Peyer's patch (tissue), 4 donors: ENCODE measurements around the gene TMTC4. TPM values are rescaled to one million over a fixed set of nuclear protein-coding genes. Genes with fewer than 3 reads are reported as not detected.

Experiments used
- DNase-seq, 3 donors: peaks; one replicate each; pipeline ENCODE4 v3.0.0-alpha.2; 2017 to 2019
- H3K27ac ChIP-seq, 4 donors: fragments of 200-600 bp; sonication (generic); one replicate each; pipeline ENCODE4 v1.5.1; 2016 to 2019
- H3K27me3 ChIP-seq, 2 donors: fragments of 200-600 bp; sonication (generic); one replicate each; pipeline ENCODE4 v1.5.1; 2019
- H3K36me3 ChIP-seq, 3 donors: fragments of 200-600 bp; sonication (generic); one replicate each; pipeline ENCODE4 v1.5.1; 2016 to 2019
- H3K4me1 ChIP-seq, 4 donors: fragments of 200-600 bp; sonication (generic); one replicate each; pipeline ENCODE4 v1.5.1; 2016 to 2019
- H3K4me3 ChIP-seq, 4 donors: fragments of 200-600 bp; sonication (generic); 1 replicate in 3 of 4; 2 replicates in 1 of 4; pipeline ENCODE4 v1.5.1; 2016 to 2019; ENCODE audit warnings: mild to moderate bottlenecking in 1 of 4
- H3K9me3 ChIP-seq, 4 donors: fragments of 200-600 bp; sonication (generic); one replicate each; pipeline ENCODE4 v1.5.1; 2016 to 2019; ENCODE audit warnings: mild to moderate bottlenecking in 1 of 4
- POLR2A ChIP-seq, 2 donors: fragments of 450-650 bp; IDR thresholded peaks; one replicate each; pipeline ENCODE4 v1.5.1; 2017; ENCODE audit warnings: antibody characterized with exemption in 2 of 2, mild to moderate bottlenecking in 2 of 2, moderate library complexity in 2 of 2
- total RNA-seq, 4 donors: library from RNA; depleted of rRNA; stranded (reverse); fragments of >200 nt; gene quantifications; one replicate each; pipeline ENCODE4 v1.1.0, GENCODE V29; 2016
- TF ChIP-seq, protein P1 (sequence below), 6 experiments: fragments of 450-650 bp in 4 of 6; fragments of 200-600 bp in 2 of 6; sonication (generic) in 1 of 6; IDR thresholded peaks; one replicate each; pipeline ENCODE4 v1.5.1; 2017 to 2019; ENCODE audit warnings: antibody characterized with exemption in 6 of 6, mild to moderate bottlenecking in 3 of 6, moderate library complexity in 1 of 6

The TMTC4 gene
- total RNA-seq, 4 donors from 2014 or later, result 29.7 to 36.6 (median 33.7) TPM

DNA sequence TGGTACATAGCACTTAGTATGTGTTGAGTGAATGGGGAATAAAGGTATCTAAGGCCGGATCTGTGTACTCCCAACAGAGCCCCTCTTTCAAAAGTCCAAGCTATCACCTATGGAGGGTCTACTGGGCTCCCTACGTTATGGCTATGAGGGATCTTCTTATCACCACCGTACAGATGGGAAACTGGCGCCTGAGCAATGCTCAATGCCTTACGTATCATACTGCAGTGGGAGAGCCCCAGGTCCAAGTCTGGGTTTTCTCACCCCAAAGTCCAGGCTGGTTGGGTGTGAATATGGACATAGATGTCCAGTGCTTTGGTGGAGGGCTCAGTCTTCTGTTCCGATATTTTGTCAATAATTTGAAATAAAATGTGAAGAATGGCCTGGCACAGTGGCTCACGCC lies 72.9 kb downstream of the TMTC4 start:
- Histone ChIP-seq H3K27me3 (no peaks in the 10 kb centered on the region), H3K9me3 (no peaks in the 10 kb centered on the region), H3K4me3 (no peak overlapping the region), H3K4me1 (no peaks in the 10 kb centered on the region), H3K36me3 (no peaks in the 10 kb centered on the region), H3K27ac (no peak overlapping the region)
- DNase-seq, result no peak
- TF ChIP-seq, protein P1, sequence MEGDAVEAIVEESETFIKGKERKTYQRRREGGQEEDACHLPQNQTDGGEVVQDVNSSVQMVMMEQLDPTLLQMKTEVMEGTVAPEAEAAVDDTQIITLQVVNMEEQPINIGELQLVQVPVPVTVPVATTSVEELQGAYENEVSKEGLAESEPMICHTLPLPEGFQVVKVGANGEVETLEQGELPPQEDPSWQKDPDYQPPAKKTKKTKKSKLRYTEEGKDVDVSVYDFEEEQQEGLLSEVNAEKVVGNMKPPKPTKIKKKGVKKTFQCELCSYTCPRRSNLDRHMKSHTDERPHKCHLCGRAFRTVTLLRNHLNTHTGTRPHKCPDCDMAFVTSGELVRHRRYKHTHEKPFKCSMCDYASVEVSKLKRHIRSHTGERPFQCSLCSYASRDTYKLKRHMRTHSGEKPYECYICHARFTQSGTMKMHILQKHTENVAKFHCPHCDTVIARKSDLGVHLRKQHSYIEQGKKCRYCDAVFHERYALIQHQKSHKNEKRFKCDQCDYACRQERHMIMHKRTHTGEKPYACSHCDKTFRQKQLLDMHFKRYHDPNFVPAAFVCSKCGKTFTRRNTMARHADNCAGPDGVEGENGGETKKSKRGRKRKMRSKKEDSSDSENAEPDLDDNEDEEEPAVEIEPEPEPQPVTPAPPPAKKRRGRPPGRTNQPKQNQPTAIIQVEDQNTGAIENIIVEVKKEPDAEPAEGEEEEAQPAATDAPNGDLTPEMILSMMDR (IDR thresholded peaks at IDR 0.05), result no peak
- no peak for TF ChIP-seq POLR2A (IDR thresholded peaks at IDR 0.05)

DNA sequence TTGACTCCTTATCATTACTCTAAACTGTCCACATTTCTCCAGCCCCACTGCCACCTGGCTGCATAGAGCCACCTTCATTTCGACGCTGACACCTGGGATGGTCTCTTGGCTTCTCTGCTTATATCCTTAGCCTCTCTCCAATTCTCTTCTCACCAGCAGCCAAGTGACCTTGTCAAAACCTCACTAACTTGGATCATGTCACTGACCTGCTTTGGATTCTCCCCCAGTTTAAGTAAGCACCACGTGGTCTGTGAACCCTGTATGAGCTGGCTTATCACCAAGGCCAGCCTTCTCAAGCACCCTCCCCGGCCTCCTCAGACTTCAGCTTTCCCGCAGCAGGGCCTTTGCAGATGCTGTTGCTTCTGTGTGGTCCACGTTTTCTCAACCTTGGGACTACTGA lies 73.7 kb downstream of the TMTC4 start:
- H3K27ac ChIP-seq, result no peak overlapping the region
- no peaks in the 10 kb centered on the region for H3K9me3 ChIP-seq
- H3K4me1 ChIP-seq, result no peaks in the 10 kb centered on the region
- H3K36me3 ChIP-seq, result no peaks in the 10 kb centered on the region
- no peak overlapping the region for H3K4me3 ChIP-seq
- no peaks in the 10 kb centered on the region for H3K27me3 ChIP-seq
- no peak for TF ChIP-seq POLR2A (IDR thresholded peaks at IDR 0.05)
- TF ChIP-seq, protein P1 (IDR thresholded peaks at IDR 0.05), result no peak
- no peak for DNase-seq

DNA sequence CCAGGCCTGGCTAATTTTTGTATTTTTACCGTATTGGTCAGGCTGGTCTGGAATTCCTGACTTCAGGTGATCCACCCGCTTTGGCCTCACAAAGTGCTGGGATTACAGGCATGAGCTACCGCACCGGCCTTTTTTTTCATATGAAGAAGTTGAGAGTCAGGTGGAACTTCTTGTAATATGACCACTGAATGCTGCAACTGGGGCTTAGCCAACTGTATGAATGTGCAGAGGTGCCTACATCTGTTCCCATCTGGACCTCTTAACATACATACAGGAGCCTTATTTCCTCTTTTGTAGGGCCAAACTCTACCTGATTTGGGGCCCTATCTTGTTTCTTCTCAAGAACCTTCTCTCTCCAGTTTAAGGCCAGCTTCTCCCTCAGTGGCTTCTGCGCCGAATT lies 74.1 kb downstream of the TMTC4 start:
- H3K4me3 ChIP-seq, result no peak overlapping the region
- H3K27me3 ChIP-seq, result no peaks in the 10 kb centered on the region
- H3K4me1 ChIP-seq, result no peaks in the 10 kb centered on the region
- DNase-seq, result no peak
- TF ChIP-seq, protein P1 (IDR thresholded peaks at IDR 0.05), result no peak
- no peak for TF ChIP-seq POLR2A (IDR thresholded peaks at IDR 0.05)
- no peak overlapping the region for H3K27ac ChIP-seq
- H3K9me3 ChIP-seq, result no peaks in the 10 kb centered on the region
- H3K36me3 ChIP-seq, result no peaks in the 10 kb centered on the region

- no peak overlapping the region for H3K4me3 ChIP-seq
- no peaks in the 10 kb centered on the region for H3K9me3 ChIP-seq
- H3K36me3 ChIP-seq, result no peaks in the 10 kb centered on the region
- TF ChIP-seq, protein P1 (IDR thresholded peaks at IDR 0.05), result no peak
- no peak for TF ChIP-seq POLR2A (IDR thresholded peaks at IDR 0.05)
- DNase-seq, result no peak
- H3K27ac ChIP-seq, result no peak overlapping the region
- no peaks in the 10 kb centered on the region for H3K4me1 ChIP-seq
- no peaks in the 10 kb centered on the region for H3K27me3 ChIP-seq
These were observed 77.3 kb downstream of the TMTC4 start for GRCh38 chr13:100597253-100597652.

- Histone ChIP-seq H3K4me1 (no peaks in the 10 kb centered on the region), H3K27ac (no peak overlapping the region), H3K27me3 (no peaks in the 10 kb centered on the region), H3K9me3 (no peaks in the 10 kb centered on the region), H3K4me3 (no peak overlapping the region), H3K36me3 (no peaks in the 10 kb centered on the region)
- no peak for DNase-seq
- TF ChIP-seq POLR2A (IDR thresholded peaks at IDR 0.05), result no peak
- TF ChIP-seq, protein P1 (IDR thresholded peaks at IDR 0.05), result no peak
These were observed 78.1 kb downstream of the TMTC4 start for GRCh38 chr13:100596516-100596915.

GRCh38 chr13:100594731-100595130 lies 79.9 kb downstream of the TMTC4 start:
- Histone ChIP-seq H3K27ac (no peak overlapping the region), H3K36me3 (no peaks in the 10 kb centered on the region), H3K9me3 (no peaks in the 10 kb centered on the region), H3K27me3 (no peaks in the 10 kb centered on the region), H3K4me3 (no peak overlapping the region), H3K4me1 (no peaks in the 10 kb centered on the region)
- TF ChIP-seq, protein P1 (IDR thresholded peaks at IDR 0.05), result peak in 4 of 6 experiments; percentile 13 to 39 (median 30)
- no peak for TF ChIP-seq POLR2A (IDR thresholded peaks at IDR 0.05)
- DNase-seq, result peak in 1 of 3 donors; percentile 61
